Lower lobe of right lung (tissue), 2 donors: ENCODE results near the gene PRR5L. TPM values are rescaled to one million over a fixed set of nuclear protein-coding genes. Genes with fewer than 3 reads are reported as not detected.

Source experiments
- ATAC-seq, 2 donors: fragments of 200-7000 bp; cut with Tn5 transposase; one replicate each; pipeline ENCODE4 v1.9.1; 2020 to 2022; ENCODE audit warnings: mild to moderate bottlenecking in 2 of 2, moderate library complexity in 2 of 2
- DNase-seq: peaks from one replicate; pipeline ENCODE4 v3.0.0-alpha.2; 2020
- H3K27ac ChIP-seq: fragments of 200-600 bp; one replicate; pipeline ENCODE4 v1.8.0; 2022
- H3K27me3 ChIP-seq: fragments of 200-600 bp; one replicate; pipeline ENCODE4 v1.8.0; 2022; ENCODE audit warnings: low read depth
- H3K36me3 ChIP-seq: fragments of 200-600 bp; one replicate; pipeline ENCODE4 v1.8.0; 2022; ENCODE audit warnings: mild to moderate bottlenecking
- H3K4me1 ChIP-seq: fragments of 200-600 bp; one replicate; pipeline ENCODE4 v1.8.0; 2022
- H3K4me3 ChIP-seq: fragments of 200-600 bp; one replicate; pipeline ENCODE4 v1.8.0; 2022; ENCODE audit warnings: mild to moderate bottlenecking
- H3K9me3 ChIP-seq: fragments of 200-600 bp; one replicate; pipeline ENCODE4 v1.8.0; 2022
- CTCF ChIP-seq: fragments of 200-600 bp; IDR thresholded peaks from one replicate; pipeline ENCODE4 v1.8.0; 2022; ENCODE audit warnings: antibody characterized with exemption, mild to moderate bottlenecking
- intact Hi-C: fragments of 100-400 bp; cut with DNase I; formaldehyde crosslinking; loops from one replicate; pipeline ENCODE4 v1.11.0; 2022
- total RNA-seq: library from RNA; stranded (reverse); fragmentation: NEBNext Ultra II Directional; extraction: Animal tissue kit (Norgen Biotek cat#: 25700); gene quantifications from one replicate; pipeline ENCODE4 v1.2.1, GENCODE V29; 2021
- donor health status: DM: no; HTN: yes; CAD: no; lungs with severe emphysema.

PRR5L gene
- total RNA-seq, 1 donor from 2014 or later = 24.9 TPM

- Histone ChIP-seq H3K4me1 (peaks cover 24% of the 10 kb centered on the region), H3K9me3 (no peaks in the 10 kb centered on the region), H3K36me3 (peaks cover 51% of the 10 kb centered on the region), H3K27ac (no peak overlapping the region), H3K27me3 (no peaks in the 10 kb centered on the region), H3K4me3 (no peak overlapping the region)
- DNase-seq (no peak), ATAC-seq (no peak)
- no peak for TF ChIP-seq CTCF
- intact Hi-C loops = no loop called here
Observed at GRCh38 chr11:36501236-36501635, 205.1 kb downstream of the PRR5L start.

DNA sequence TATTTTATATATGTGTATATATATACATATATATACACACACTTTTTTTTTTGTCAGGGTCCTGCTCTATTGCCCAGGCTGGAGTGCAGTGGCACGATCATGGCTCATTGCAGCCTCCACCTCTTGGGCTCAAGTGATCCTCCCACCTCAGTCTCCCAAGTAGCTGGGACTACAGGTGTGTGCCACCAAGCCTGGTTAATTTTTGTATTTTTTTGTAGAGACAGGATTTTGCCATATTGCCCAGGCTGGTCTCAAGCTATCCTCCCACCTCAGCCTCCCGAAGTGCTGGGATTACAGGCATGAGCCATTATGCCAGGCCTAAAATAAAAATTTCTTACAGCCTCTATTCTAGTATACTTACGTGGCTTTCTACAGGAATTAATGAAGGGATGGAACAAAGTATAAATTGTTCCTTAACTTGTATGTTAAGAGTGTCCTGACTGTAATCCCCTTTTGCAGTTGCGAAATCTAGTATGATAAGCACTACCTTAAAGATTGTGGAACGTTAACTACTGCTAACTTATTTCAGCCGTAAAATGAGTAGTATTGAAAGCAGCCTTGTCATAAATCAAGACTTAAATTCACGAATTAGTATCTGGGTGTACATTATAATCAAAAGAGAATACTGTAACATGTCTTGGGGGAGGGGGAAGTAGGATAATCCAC lies 211.9 kb downstream of the PRR5L start:
- no peak overlapping the region for H3K27ac ChIP-seq

GRCh38 chr11:36508743-36509142 lies 212.7 kb downstream of the PRR5L start:
- intact Hi-C loops = no loop called here
- TF ChIP-seq CTCF = no peak
- Histone ChIP-seq H3K4me1 (peaks cover 25% of the 10 kb centered on the region), H3K9me3 (peaks cover under 1% of the 10 kb centered on the region), H3K4me3 (peak overlapping the region; percentile 77), H3K36me3 (no peaks in the 10 kb centered on the region), H3K27ac (peak overlapping the region; percentile 93), H3K27me3 (no peaks in the 10 kb centered on the region)
- no peak for ATAC-seq
- DNase-seq = no peak

More for the DNA sequence above, 211.9 kb downstream of the PRR5L start:
- Histone ChIP-seq H3K27me3 (no peaks in the 10 kb centered on the region), H3K4me3 (peak overlapping the region; percentile 77), H3K36me3 (no peaks in the 10 kb centered on the region), H3K9me3 (no peaks in the 10 kb centered on the region), H3K4me1 (peaks cover 25% of the 10 kb centered on the region)
- DNase-seq (no peak), ATAC-seq (no peak)
- TF ChIP-seq CTCF = no peak
- intact Hi-C loops = no loop called here

DNA sequence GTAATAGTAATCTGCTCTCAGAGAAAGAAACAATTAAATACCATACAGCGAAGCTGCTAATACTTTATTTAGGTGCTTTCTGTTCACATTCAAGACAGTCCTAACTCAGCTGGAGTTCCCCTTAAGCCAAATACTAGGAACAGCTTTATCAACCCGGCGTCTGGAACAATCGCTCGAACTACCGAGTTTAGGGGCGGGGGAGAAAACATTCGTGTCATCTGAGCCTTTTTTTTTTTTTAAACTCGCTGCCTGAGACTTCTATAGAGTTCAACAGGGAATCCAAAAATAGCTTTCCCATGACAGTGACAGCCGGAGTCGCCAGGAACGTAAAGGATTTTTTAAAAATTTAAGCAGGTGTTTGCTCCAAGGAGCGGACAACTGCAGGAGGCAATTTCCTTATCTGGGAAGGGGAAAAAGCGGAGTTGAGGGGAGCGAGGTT lies 213.1 kb downstream of the PRR5L start:
- Histone ChIP-seq H3K27ac (peak overlapping the region; percentile 93), H3K4me1 (peaks cover 25% of the 10 kb centered on the region), H3K27me3 (no peaks in the 10 kb centered on the region), H3K36me3 (no peaks in the 10 kb centered on the region), H3K4me3 (peak overlapping the region; percentile 77), H3K9me3 (peaks cover 5% of the 10 kb centered on the region)
- intact Hi-C loops = no loop called here
- TF ChIP-seq CTCF = no peak
- ATAC-seq (peak; percentile 10 to 54), DNase-seq (no peak)

DNA sequence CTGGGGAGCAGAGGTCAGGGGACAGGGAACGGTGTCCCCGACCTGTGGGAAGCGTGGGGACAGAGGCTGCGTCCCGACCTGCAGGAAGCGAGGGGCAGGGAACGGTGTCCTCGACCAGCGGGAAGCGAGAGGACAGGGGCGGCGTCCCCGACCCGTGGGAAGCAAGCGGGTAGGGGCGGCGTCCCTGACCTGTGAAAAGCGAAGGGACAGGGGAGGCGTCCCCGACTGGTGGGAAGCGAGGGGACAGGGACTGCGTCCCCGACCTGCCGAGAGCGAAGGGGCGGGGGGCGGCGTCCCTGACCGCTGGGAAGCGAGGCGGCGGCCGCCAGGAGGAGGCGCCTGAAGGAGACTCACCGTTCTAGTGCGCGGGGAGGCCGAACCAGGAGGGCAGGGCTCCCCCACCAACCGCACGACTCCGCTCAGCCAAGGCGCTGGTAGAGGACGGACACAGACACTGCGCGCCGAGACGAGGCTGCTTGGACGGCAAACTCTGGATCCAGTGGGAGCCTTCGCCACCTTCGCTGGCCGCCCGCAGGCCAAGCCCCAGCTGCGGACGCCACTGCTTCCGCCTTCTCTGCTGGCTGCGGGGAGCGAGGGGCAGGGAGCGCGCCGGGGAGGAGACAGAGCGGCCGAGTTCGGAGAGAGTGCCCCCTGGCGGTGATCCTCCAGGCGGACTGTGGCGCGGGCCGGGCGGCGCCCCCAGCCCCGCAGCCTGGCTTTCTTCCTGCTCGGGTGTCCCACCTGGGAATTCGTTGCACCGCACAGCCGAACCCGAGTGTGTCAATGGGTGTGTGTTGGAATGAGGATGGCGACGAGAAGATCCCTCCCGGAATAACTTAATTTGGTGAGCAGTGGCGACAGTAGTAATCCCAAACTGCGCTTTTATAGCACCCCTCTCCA lies 213.9 kb downstream of the PRR5L start, which contains the start of gene TRAF6:
TSS of gene TRAF6 (minus strand) at position 579 of the 900 bp plus-strand sequence. CDS start 8,757 bp downstream, outside the sequence.
- Histone ChIP-seq H3K36me3 (no peaks in the 10 kb centered on the region), H3K27me3 (no peaks in the 10 kb centered on the region), H3K27ac (peak within 1 kb of the TSS; percentile 93), H3K4me3 (peak within 1 kb of the TSS; percentile 77), H3K4me1 (peaks cover 25% of the 10 kb centered on the region), H3K9me3 (peaks cover 5% of the 10 kb centered on the region)
- peak; percentile 98 for ATAC-seq
- intact Hi-C loops = no loop called here
- peak; percentile 94 for DNase-seq
- TF ChIP-seq CTCF = peak; percentile 95
